ENCODE results near the gene MGLL.

MGLL gene

DNA sequence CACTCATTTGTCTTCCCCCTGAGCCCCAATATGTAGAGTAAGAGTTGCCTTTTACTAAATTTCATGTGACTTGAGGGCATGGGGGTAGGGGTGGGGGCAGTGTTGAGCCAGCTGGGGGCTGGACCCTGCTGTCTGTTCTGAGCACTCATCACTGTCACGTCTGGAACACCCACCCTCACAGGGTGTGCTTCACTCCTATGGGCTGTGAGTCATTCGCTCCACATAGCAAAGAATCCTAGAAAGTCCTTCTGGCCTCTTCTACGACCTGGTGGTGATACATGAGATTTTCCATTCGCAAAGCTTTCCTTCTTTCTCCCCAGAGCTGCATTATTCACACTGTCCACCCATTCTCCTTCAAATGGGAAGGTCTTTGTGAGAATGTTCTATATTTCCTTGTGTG lies 43.6 kb upstream of the MGLL start:
- H3K9me3 ChIP-seq (ENCODE audit: low read length) = no peaks in the 10 kb centered on the region
- no peaks in the 10 kb centered on the region for H3K27me3 ChIP-seq (ENCODE audit: insufficient read depth, low read length)
- H3K36me3 ChIP-seq (ENCODE audit: insufficient read depth, low read length) = no peaks in the 10 kb centered on the region
- H3F3A ChIP-seq (ENCODE audit: insufficient read depth, low read length) = no peaks in the 10 kb centered on the region
- TF ChIP-seq, protein P1, sequence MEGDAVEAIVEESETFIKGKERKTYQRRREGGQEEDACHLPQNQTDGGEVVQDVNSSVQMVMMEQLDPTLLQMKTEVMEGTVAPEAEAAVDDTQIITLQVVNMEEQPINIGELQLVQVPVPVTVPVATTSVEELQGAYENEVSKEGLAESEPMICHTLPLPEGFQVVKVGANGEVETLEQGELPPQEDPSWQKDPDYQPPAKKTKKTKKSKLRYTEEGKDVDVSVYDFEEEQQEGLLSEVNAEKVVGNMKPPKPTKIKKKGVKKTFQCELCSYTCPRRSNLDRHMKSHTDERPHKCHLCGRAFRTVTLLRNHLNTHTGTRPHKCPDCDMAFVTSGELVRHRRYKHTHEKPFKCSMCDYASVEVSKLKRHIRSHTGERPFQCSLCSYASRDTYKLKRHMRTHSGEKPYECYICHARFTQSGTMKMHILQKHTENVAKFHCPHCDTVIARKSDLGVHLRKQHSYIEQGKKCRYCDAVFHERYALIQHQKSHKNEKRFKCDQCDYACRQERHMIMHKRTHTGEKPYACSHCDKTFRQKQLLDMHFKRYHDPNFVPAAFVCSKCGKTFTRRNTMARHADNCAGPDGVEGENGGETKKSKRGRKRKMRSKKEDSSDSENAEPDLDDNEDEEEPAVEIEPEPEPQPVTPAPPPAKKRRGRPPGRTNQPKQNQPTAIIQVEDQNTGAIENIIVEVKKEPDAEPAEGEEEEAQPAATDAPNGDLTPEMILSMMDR (IDR thresholded peaks at IDR 0.05; ENCODE audit: low read length) = no peak
- H3K4me3 ChIP-seq (ENCODE audit: low read depth, low read length, poor library complexity, severe bottlenecking) = no peak overlapping the region
- H3K27ac ChIP-seq (ENCODE audit: low read depth, low read length, poor library complexity, severe bottlenecking) = no peak overlapping the region
- no peak overlapping the region for H3K4me2 ChIP-seq (ENCODE audit: low read length)
- H3K4me1 ChIP-seq (ENCODE audit: insufficient read depth, low read length, severe bottlenecking) = no peaks in the 10 kb centered on the region
- H4K20me1 ChIP-seq (ENCODE audit: insufficient read depth, low read length) = no peaks in the 10 kb centered on the region
- no peaks in the 10 kb centered on the region for H3K9me2 ChIP-seq (ENCODE audit: low read depth, low read length)
- no peak overlapping the region for H3K9ac ChIP-seq (ENCODE audit: low read length)
- H3K79me2 ChIP-seq (ENCODE audit: insufficient read depth, low read length) = no peaks in the 10 kb centered on the region
- H2AFZ ChIP-seq (ENCODE audit: low read length) = no peak overlapping the region

- Histone ChIP-seq H3K27me3 (ENCODE audit: insufficient read depth, low read length) (no peaks in the 10 kb centered on the region), H3K79me2 (ENCODE audit: insufficient read depth, low read length) (no peaks in the 10 kb centered on the region), H3K9me2 (ENCODE audit: low read depth, low read length) (no peaks in the 10 kb centered on the region), H3K27ac (ENCODE audit: low read depth, low read length, poor library complexity, severe bottlenecking) (no peak overlapping the region), H3K4me2 (ENCODE audit: low read length) (no peak overlapping the region), H3K9ac (ENCODE audit: low read length) (no peak overlapping the region), H3F3A (ENCODE audit: insufficient read depth, low read length) (no peaks in the 10 kb centered on the region), H3K36me3 (ENCODE audit: insufficient read depth, low read length) (no peaks in the 10 kb centered on the region), H4K20me1 (ENCODE audit: insufficient read depth, low read length) (no peaks in the 10 kb centered on the region), H3K4me3 (ENCODE audit: low read depth, low read length, poor library complexity, severe bottlenecking) (no peak overlapping the region), H3K4me1 (ENCODE audit: insufficient read depth, low read length, severe bottlenecking) (no peaks in the 10 kb centered on the region), H3K9me3 (ENCODE audit: low read length) (no peaks in the 10 kb centered on the region), H2AFZ (ENCODE audit: low read length) (no peak overlapping the region)
- TF ChIP-seq, protein P1 (IDR thresholded peaks at IDR 0.05; ENCODE audit: low read length) = no peak
- TF ChIP-seq EZH2 (IDR thresholded peaks at IDR 0.05; ENCODE audit: borderline replicate concordance, low read length) = no peak
Observed at GRCh38 chr3:127860211-127860696, 37.9 kb upstream of the MGLL start.

DNA sequence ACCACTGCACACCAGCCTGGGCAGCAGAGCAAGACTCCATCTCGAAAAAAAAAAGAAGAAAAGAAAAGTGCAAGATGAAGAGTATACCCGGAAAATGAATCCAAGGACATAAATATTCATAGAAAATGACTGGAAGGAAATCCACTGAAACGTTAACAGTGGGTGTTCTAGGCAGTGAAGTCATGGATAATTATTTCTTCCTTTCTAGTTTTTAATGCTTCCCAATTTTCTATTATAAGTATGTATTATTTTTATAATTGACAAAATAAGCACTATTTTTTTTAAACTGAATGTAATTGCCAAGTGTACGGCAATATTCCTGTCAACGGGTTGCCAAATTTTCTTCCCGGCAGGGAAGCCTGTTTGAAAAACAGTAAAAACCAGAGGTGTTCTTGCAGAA lies 37.4 kb upstream of the MGLL start:
- TF ChIP-seq EZH2 (IDR thresholded peaks at IDR 0.05; ENCODE audit: borderline replicate concordance, low read length) = no peak
- TF ChIP-seq, protein P1 (IDR thresholded peaks at IDR 0.05; ENCODE audit: low read length) = no peak
- Histone ChIP-seq H3K9ac (ENCODE audit: low read length) (no peak overlapping the region), H3K79me2 (ENCODE audit: insufficient read depth, low read length) (no peaks in the 10 kb centered on the region), H3K9me3 (ENCODE audit: low read length) (no peaks in the 10 kb centered on the region), H3K4me2 (ENCODE audit: low read length) (no peak overlapping the region), H3K27me3 (ENCODE audit: insufficient read depth, low read length) (no peaks in the 10 kb centered on the region), H3K9me2 (ENCODE audit: low read depth, low read length) (no peaks in the 10 kb centered on the region), H3F3A (ENCODE audit: insufficient read depth, low read length) (no peaks in the 10 kb centered on the region), H2AFZ (ENCODE audit: low read length) (no peak overlapping the region), H4K20me1 (ENCODE audit: insufficient read depth, low read length) (no peaks in the 10 kb centered on the region), H3K27ac (ENCODE audit: low read depth, low read length, poor library complexity, severe bottlenecking) (no peak overlapping the region), H3K4me1 (ENCODE audit: insufficient read depth, low read length, severe bottlenecking) (no peaks in the 10 kb centered on the region), H3K36me3 (ENCODE audit: insufficient read depth, low read length) (no peaks in the 10 kb centered on the region), H3K4me3 (ENCODE audit: low read depth, low read length, poor library complexity, severe bottlenecking) (no peak overlapping the region)

All from OCI-LY1 (cell line).